IMR-90 (cell line): ENCODE results near the gene UFC1. TPM values are rescaled to one million over a fixed set of nuclear protein-coding genes. Genes with fewer than 3 reads are reported as not detected.

Experiments used
- ATAC-seq: fragments of 200-7000 bp; cut with Tn5 transposase; 2 replicates; pipeline ENCODE4 v1.9.1; 2020; ENCODE audit warnings: low read depth, mild to moderate bottlenecking, moderate library complexity
- BruUV-seq: library from RNA; stranded (reverse); fragments of 400-500 nt; replicated peaks from 2 replicates; lab custom pipeline; 2021; lab: Mats Ljungman, UMichigan
- CTCF ChIA-PET: fragments of 300-600 bp; formaldehyde crosslinking; extraction: SDS; loops from one replicate; lab custom pipeline; 2021; ENCODE audit warnings: antibody characterized with exemption; lab: Yijun Ruan, JAX
- POLR2A ChIA-PET: fragments of 300-600 bp; sonication (Branson Sonifier 250); formaldehyde crosslinking; loops from one replicate; lab custom pipeline; 2022; ENCODE audit warnings: antibody characterized with exemption; ENCODE audit not compliant: unreplicated experiment; lab: Charles Lee
- DNase-seq: peaks from one replicate; pipeline ENCODE4 v3.0.0; 2013
- H2AFZ ChIP-seq: replicated peaks from 2 replicates; pipeline ENCODE3; 2013; ENCODE audit warnings: low read length, mild to moderate bottlenecking; ENCODE audit not compliant: poor library complexity
- H2AK5ac ChIP-seq: 2 replicates; pipeline ENCODE4 v1.6.1; 2013; ENCODE audit warnings: low read depth, low read length, inconsistent platforms
- H2AK9ac ChIP-seq: replicated peaks from 2 replicates; pipeline ENCODE3; 2013; ENCODE audit warnings: mild to moderate bottlenecking, low read depth, low read length, moderate library complexity; ENCODE audit not compliant: poor library complexity
- H2BK120ac ChIP-seq: 2 replicates; pipeline ENCODE4 v1.6.1; 2013; ENCODE audit warnings: low read depth, low read length, inconsistent platforms
- H2BK15ac ChIP-seq: 3 replicates; pipeline ENCODE4 v1.6.1; 2013; ENCODE audit warnings: low read depth, low read length, inconsistent platforms
- H2BK20ac ChIP-seq: 2 replicates; pipeline ENCODE4 v1.6.1; 2013; ENCODE audit warnings: low read depth, mild to moderate bottlenecking, inconsistent platforms, low read length, moderate library complexity
- H2BK5ac ChIP-seq: 2 replicates; pipeline ENCODE4 v1.6.1; 2013; ENCODE audit warnings: mild to moderate bottlenecking, low read depth, low read length, inconsistent platforms; ENCODE audit not compliant: poor library complexity, severe bottlenecking
- H3K14ac ChIP-seq: replicated peaks from 2 replicates; pipeline ENCODE4 v1.6.1; 2013; ENCODE audit warnings: low read depth, low read length, inconsistent platforms
- H3K18ac ChIP-seq: 2 replicates; pipeline ENCODE4 v1.6.1; 2013; ENCODE audit warnings: low read depth, low read length, control low read depth
- H3K23ac ChIP-seq: 2 replicates; pipeline ENCODE4 v1.6.1; 2013; ENCODE audit warnings: low read depth, low read length, inconsistent platforms
- H3K27ac ChIP-seq: 2 replicates; pipeline ENCODE4 v1.5.1; 2013; ENCODE audit warnings: mild to moderate bottlenecking, control low read depth, low read length; ENCODE audit not compliant: insufficient read depth
- H3K27me3 ChIP-seq: 2 replicates; pipeline ENCODE4 v1.6.1; 2013; ENCODE audit warnings: low read length; ENCODE audit not compliant: control insufficient read depth, insufficient read depth
- H3K36me3 ChIP-seq: 2 replicates; pipeline ENCODE4 v1.6.1; 2013; ENCODE audit warnings: low read length, mixed read lengths; ENCODE audit not compliant: control insufficient read depth, insufficient read depth
- H3K4ac ChIP-seq: 2 replicates; pipeline ENCODE4 v1.6.1; 2013; ENCODE audit warnings: low read depth, low read length, inconsistent platforms
- H3K4me1 ChIP-seq: 2 replicates; pipeline ENCODE4 v1.6.1; 2013; ENCODE audit warnings: low read length, mixed read lengths; ENCODE audit not compliant: control insufficient read depth, insufficient read depth
- H3K4me2 ChIP-seq: 2 replicates; pipeline ENCODE4 v1.6.1; 2013; ENCODE audit warnings: low read depth, mild to moderate bottlenecking, control low read depth, low read length, moderate library complexity
- H3K4me3 ChIP-seq: 2 replicates; pipeline ENCODE4 v1.5.1; 2013; ENCODE audit warnings: low read depth, mild to moderate bottlenecking, control low read depth, low read length, moderate library complexity; ENCODE audit not compliant: insufficient read depth
- H3K56ac ChIP-seq: 2 replicates; pipeline ENCODE4 v1.6.1; 2013; ENCODE audit warnings: low read length, inconsistent platforms; ENCODE audit not compliant: insufficient read depth; ENCODE audit errors: extremely low read depth
- H3K79me1 ChIP-seq, 2 experiments: 2 replicates each; pipeline ENCODE4 v1.6.1; 2013; ENCODE audit warnings: low read length in 2 of 2, inconsistent platforms in 1 of 2, low read depth in 1 of 2
- H3K9ac ChIP-seq: 2 replicates; pipeline ENCODE4 v1.6.1; 2013; ENCODE audit warnings: low read depth, low read length, control low read depth
- H3K9me1 ChIP-seq: 2 replicates; pipeline ENCODE4 v1.6.1; 2013; ENCODE audit warnings: low read length, inconsistent platforms; ENCODE audit not compliant: insufficient read depth
- H3K9me3 ChIP-seq: 2 replicates; pipeline ENCODE4 v1.6.1; 2013; ENCODE audit warnings: low read length; ENCODE audit not compliant: control insufficient read depth, insufficient read depth
- H4K20me1 ChIP-seq: 2 replicates; pipeline ENCODE4 v1.6.1; 2013; ENCODE audit warnings: low read length, inconsistent platforms; ENCODE audit not compliant: insufficient read depth
- H4K5ac ChIP-seq: 2 replicates; pipeline ENCODE4 v1.6.1; 2013; ENCODE audit warnings: mild to moderate bottlenecking, low read depth, low read length, control low read depth
- H4K8ac ChIP-seq, 2 experiments: 2 replicates each; pipeline ENCODE4 v1.6.1; 2013; ENCODE audit warnings: low read depth in 2 of 2, low read length in 2 of 2, control low read depth in 1 of 2, inconsistent platforms in 1 of 2
- H4K91ac ChIP-seq: 2 replicates; pipeline ENCODE4 v1.6.1; 2013; ENCODE audit warnings: low read depth, low read length, inconsistent platforms; ENCODE audit not compliant: insufficient read depth
- BHLHE40 ChIP-seq: fragments of 150-350 bp; IDR thresholded peaks from 2 replicates; pipeline ENCODE4 v1.6.1; 2016; ENCODE audit warnings: mild to moderate bottlenecking, low read depth, low read length
- RCOR1 ChIP-seq: IDR thresholded peaks from 2 replicates; pipeline ENCODE4 v1.6.1; 2012; ENCODE audit warnings: mild to moderate bottlenecking, low read length, improper control_type of control experiment; ENCODE audit not compliant: insufficient replicate concordance
- WGBS, 2 experiments: methylation state at CpG; one replicate each; pipeline versions ENCODE4 v1.1.5 to v1.1.7; 2013; ENCODE audit warnings: missing lambda C conversion rate in 2 of 2; ENCODE audit not compliant: insufficient read length in 1 of 2; ENCODE audit errors: extremely low coverage in 2 of 2; 5-methylcytosine and 5-hydroxymethylcytosine counted together
- dilution Hi-C: fragments of 300-500 bp; cut with HindIII; formaldehyde crosslinking; loops from one replicate; pipeline ENCODE4 v1.14.3; 2018; ENCODE audit warnings: low sequenced_read_pairs; ENCODE audit not compliant: unreplicated experiment
- in situ Hi-C: fragments of 300-500 bp; cut with MboI; formaldehyde crosslinking; loops from 3 replicates; pipeline ENCODE4 v1.14.3; 2019; ENCODE audit warnings: low sequenced_read_pairs, inconsistent platforms, mixed read lengths
- intact Hi-C: fragments of 100-400 bp; cut with micrococcal nuclease; formaldehyde crosslinking; loops from 2 replicates; pipeline ENCODE4 v1.10.0; 2022
- polyA plus RNA-seq, 3 experiments: library from polyadenylated mRNA; depleted of rRNA; stranded (reverse); fragments of >200 nt; gene quantifications; 2 replicates each; pipeline ENCODE4 v1.2.3, GENCODE V29; 2012; ENCODE audit warnings: low replicate concordance in 1 of 3
- total RNA-seq: library from RNA; depleted of rRNA; stranded (reverse); fragments of >200 nt; gene quantifications from 2 replicates; pipeline ENCODE4 v1.2.3, GENCODE V29; 2012
- TF ChIP-seq, protein P1 (sequence below): fragments of 150-350 bp; IDR thresholded peaks from 2 replicates; pipeline ENCODE4 v1.6.1; 2016; ENCODE audit warnings: low read depth, mild to moderate bottlenecking, low read length, moderate library complexity, borderline replicate concordance
- TF ChIP-seq, protein P2 (sequence below): fragments of 150-350 bp; IDR thresholded peaks from 2 replicates; pipeline ENCODE4 v1.6.1; 2017; ENCODE audit warnings: mild to moderate bottlenecking, antibody characterized with exemption, low read length, low read depth

Gene UFC1
- total and polyA plus RNA-seq, 2 of the 4 experiments (the other 2 are of a cell fraction) = 134 to 140 TPM

DNA sequence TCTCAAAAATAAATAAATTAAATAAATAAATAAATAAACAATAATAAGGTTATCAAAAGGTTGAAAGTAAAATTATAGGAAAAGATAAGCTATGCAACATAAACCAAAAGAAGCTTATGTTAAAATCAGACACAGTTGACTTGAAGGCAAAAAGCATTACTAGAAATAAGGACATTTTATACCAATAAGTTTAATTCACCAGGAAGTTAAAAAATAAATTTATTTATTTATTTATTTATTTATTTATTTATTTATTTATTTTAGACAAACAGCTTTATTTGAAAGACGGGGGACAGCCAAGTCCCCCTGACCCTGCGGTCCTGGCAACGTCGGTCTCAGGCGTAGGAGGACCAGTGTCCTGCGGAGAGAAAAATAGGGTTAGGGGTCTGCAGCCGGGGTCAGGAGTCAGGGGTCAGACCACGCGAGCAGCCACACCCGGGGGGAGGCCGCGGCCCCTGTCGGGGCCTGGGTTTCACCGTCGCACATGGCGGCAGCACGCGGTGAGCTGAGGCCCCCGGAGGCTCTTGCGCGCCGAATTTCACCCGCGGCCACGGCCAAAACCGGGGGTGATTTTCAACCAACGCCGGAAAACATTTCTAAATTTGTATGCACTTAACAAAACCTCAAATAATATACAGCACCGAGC, 12.9 kb upstream of the UFC1 start:
- no peak overlapping the region for H3K56ac ChIP-seq
- no TSS peak for BruUV-seq
- H2AFZ ChIP-seq = no peak overlapping the region
- H4K20me1 ChIP-seq = no peaks in the 10 kb centered on the region; the same call in 1 of the 2 replicates
- no peak overlapping the region for H2BK20ac ChIP-seq
- dilution Hi-C loops (no loop called here), in situ Hi-C loops (no loop called here), intact Hi-C loops (no loop called here)
- TF ChIP-seq RCOR1 (no peak), BHLHE40 (no peak)
- TF ChIP-seq, protein P1, sequence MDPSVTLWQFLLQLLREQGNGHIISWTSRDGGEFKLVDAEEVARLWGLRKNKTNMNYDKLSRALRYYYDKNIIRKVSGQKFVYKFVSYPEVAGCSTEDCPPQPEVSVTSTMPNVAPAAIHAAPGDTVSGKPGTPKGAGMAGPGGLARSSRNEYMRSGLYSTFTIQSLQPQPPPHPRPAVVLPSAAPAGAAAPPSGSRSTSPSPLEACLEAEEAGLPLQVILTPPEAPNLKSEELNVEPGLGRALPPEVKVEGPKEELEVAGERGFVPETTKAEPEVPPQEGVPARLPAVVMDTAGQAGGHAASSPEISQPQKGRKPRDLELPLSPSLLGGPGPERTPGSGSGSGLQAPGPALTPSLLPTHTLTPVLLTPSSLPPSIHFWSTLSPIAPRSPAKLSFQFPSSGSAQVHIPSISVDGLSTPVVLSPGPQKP = no peak
- TF ChIP-seq, protein P2, sequence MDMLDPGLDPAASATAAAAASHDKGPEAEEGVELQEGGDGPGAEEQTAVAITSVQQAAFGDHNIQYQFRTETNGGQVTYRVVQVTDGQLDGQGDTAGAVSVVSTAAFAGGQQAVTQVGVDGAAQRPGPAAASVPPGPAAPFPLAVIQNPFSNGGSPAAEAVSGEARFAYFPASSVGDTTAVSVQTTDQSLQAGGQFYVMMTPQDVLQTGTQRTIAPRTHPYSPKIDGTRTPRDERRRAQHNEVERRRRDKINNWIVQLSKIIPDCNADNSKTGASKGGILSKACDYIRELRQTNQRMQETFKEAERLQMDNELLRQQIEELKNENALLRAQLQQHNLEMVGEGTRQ = no peak
- no peaks in the 10 kb centered on the region for H3K36me3 ChIP-seq
- no peaks in the 10 kb centered on the region for H3K9me1 ChIP-seq
- no peak overlapping the region for H4K8ac ChIP-seq
- H2AK9ac ChIP-seq = no peak overlapping the region
- no peak overlapping the region for H3K4me2 ChIP-seq
- 97% methylated on average over 14 of the region's 29 CpGs; no CpG with 5 or more reads in 1 of the 2 experiments for WGBS, 2 experiments
- H4K91ac ChIP-seq = no peak overlapping the region
- H3K18ac ChIP-seq = no peak overlapping the region
- no peak overlapping the region for H3K23ac ChIP-seq
- H3K9me3 ChIP-seq = no peaks in the 10 kb centered on the region
- POLR2A ChIA-PET = interaction anchor here (1.2 kb wide), 1 partner anchor 13 kb away, joined by 5 read pairs; the partner anchor contains the start of gene UFC1
- ATAC-seq (no peak), DNase-seq (no peak)
- H3K9ac ChIP-seq = no peak overlapping the region
- no peak overlapping the region for H3K4ac ChIP-seq
- no peak overlapping the region for H2BK5ac ChIP-seq
- H3K27ac ChIP-seq = no peak overlapping the region
- no peak overlapping the region for H3K4me3 ChIP-seq
- no peaks in the 10 kb centered on the region for H3K27me3 ChIP-seq
- no peaks in the 10 kb centered on the region for H3K4me1 ChIP-seq
- no peak overlapping the region for H4K5ac ChIP-seq
- H2BK15ac ChIP-seq = no peak overlapping the region
- peaks cover 8 to 15% of the 10 kb centered on the region in 2 experiments; a peak in 3 of 4 replicates for H3K79me1 ChIP-seq
- CTCF ChIA-PET = interaction anchor here (0.7 kb wide), 1 partner anchor 11 kb away, joined by 3 read pairs; no protein-coding TSS in a partner anchor
- no peak overlapping the region for H2AK5ac ChIP-seq
- no peak overlapping the region for H3K14ac ChIP-seq
- no peak overlapping the region for H2BK120ac ChIP-seq
